Sigmoid colon (tissue), 4 donors: ENCODE results near the gene ZFAND3.

Experiments
- CTCF ChIP-seq, 4 experiments: fragments of 450-650 bp in 3 of 4; fragments of 200-600 bp in 1 of 4; IDR thresholded peaks; one replicate each; pipeline ENCODE4 v1.5.1; 2016 to 2019; ENCODE audit warnings: antibody characterized with exemption in 4 of 4, mild to moderate bottlenecking in 3 of 4, moderate library complexity in 2 of 4
- EP300 ChIP-seq, 4 donors: sonication (generic); formaldehyde crosslinking; IDR thresholded peaks; one replicate each; pipeline ENCODE4 v1.6.1; 2017; ENCODE audit warnings: antibody characterized with exemption in 4 of 4
- POLR2A ChIP-seq, 2 donors: fragments of 450-650 bp; IDR thresholded peaks; one replicate each; pipeline ENCODE4 v1.6.1; 2016; ENCODE audit warnings: antibody characterized with exemption in 2 of 2, mild to moderate bottlenecking in 2 of 2, moderate library complexity in 2 of 2

GRCh38 chr6:37974943-37975342 is 155.4 kb downstream of the ZFAND3 start:
- TF ChIP-seq CTCF (IDR thresholded peaks at IDR 0.05) = no peak
- no peak for TF ChIP-seq EP300 (IDR thresholded peaks at IDR 0.05)
- TF ChIP-seq POLR2A (IDR thresholded peaks at IDR 0.05) = no peak
